GM19324 (cell line): Measurements from ENCODE around the gene KDM3B.
"Not testable (repeated sequence)": the region's sequence is repeated elsewhere in the genome, so short reads cannot be mapped to it uniquely, and the experiment has no call there.

Experiments used
- ATAC-seq: cut with Tn5 transposase; IDR thresholded peaks from one replicate; pipeline ENCODE4 v1.9.1; 2021; ENCODE audit warnings: mild to moderate bottlenecking, moderate library complexity; ENCODE audit not compliant: unreplicated experiment, low FRiP score

KDM3B gene

GRCh38 chr5:138382347-138382746 is 29.9 kb downstream of the KDM3B start:
- no peak for ATAC-seq

- no peak for ATAC-seq
These were observed 33.2 kb downstream of the KDM3B start for GRCh38 chr5:138385660-138386059.

- ATAC-seq: no peak
These were observed 33.8 kb downstream of the KDM3B start for GRCh38 chr5:138386290-138386689.

GRCh38 chr5:138389332-138389731 is 36.8 kb downstream of the KDM3B start:
- ATAC-seq: no peak

GRCh38 chr5:138389911-138390310 is 37.4 kb downstream of the KDM3B start:
- ATAC-seq: not testable (repeated sequence)

GRCh38 chr5:138391859-138392386 is 39.4 kb downstream of the KDM3B start:
- ATAC-seq: no peak

GRCh38 chr5:138402640-138403039 is 50.2 kb downstream of the KDM3B start:
- ATAC-seq: peak; percentile 80

- no peak for ATAC-seq
These were observed 55.5 kb downstream of the KDM3B start for GRCh38 chr5:138408023-138408422.

GRCh38 chr5:138410996-138411640 is 58.6 kb downstream of the KDM3B start:
- not testable (repeated sequence) for ATAC-seq

- ATAC-seq: no peak
These were observed 66.0 kb downstream of the KDM3B start for GRCh38 chr5:138418444-138418843.

GRCh38 chr5:138425079-138425478 is 72.6 kb downstream of the KDM3B start:
- no peak for ATAC-seq

- no peak for ATAC-seq
These were observed 83.5 kb downstream of the KDM3B start for GRCh38 chr5:138435943-138436342.

- peak; percentile 10 for ATAC-seq
These were observed 85.7 kb downstream of the KDM3B start for GRCh38 chr5:138438003-138438723.

GRCh38 chr5:138438724-138439476 is 86.4 kb downstream of the KDM3B start, which contains the start of gene REEP2:
TSS of gene REEP2 (plus strand) at chr5:138439057. CDS start at chr5:138439209, 152 bp downstream.
- peak; percentile 66 for ATAC-seq

GRCh38 chr5:138439477-138440158 is 87.1 kb downstream of the KDM3B start:
- no peak for ATAC-seq

- ATAC-seq: no peak
These were observed 87.9 kb downstream of the KDM3B start for GRCh38 chr5:138440159-138441073.

GRCh38 chr5:138441221-138441620 is 88.7 kb downstream of the KDM3B start:
- no peak for ATAC-seq

GRCh38 chr5:138444078-138444773 is 91.7 kb downstream of the KDM3B start:
- no peak for ATAC-seq
